Fibroblast of lung (primary cell): ENCODE results near the gene TAF9.

Experiments used
- CTCF ChIP-seq, 2 donors: IDR thresholded peaks in 1 of 2; conservative IDR thresholded peaks in 1 of 2; 1 replicate in 1 of 2; 2 replicates in 1 of 2; pipeline ENCODE4 v1.5.1; 2011 to 2012; ENCODE audit warnings: low read length in 2 of 2, control low read depth in 1 of 2, inconsistent platforms in 1 of 2, low read depth in 1 of 2, mild to moderate bottlenecking in 1 of 2
- EZH2 ChIP-seq: IDR thresholded peaks from 2 replicates; pipeline ENCODE4 v1.5.1; 2012; ENCODE audit warnings: low read length, control low read depth, mild to moderate bottlenecking; ENCODE audit errors: missing control alignments

GRCh38 chr5:69414885-69415583, 45.7 kb upstream of the TAF9 start, which contains the start of gene MARVELD2:
- TF ChIP-seq CTCF (conservative IDR thresholded peaks at IDR 0.05 in 1 of 2, IDR thresholded peaks at IDR 0.05 in 1 of 2; ENCODE audit: low read depth in 1 of 2, low read length in 2 of 2) (peak; percentile 22 to 52), EZH2 (no peak)
